ENCODE measurements around the gene MTHFR.

- TF ChIP-seq CTCF (IDR thresholded peaks at IDR 0.05; ENCODE audit: insufficient read depth, low read length) (no peak), REST (IDR thresholded peaks at IDR 0.05; ENCODE audit: insufficient replicate concordance, low read depth) (no peak), POLR2AphosphoS5 (IDR thresholded peaks at IDR 0.05; ENCODE audit: low read depth) (no peak), SPI1 (IDR thresholded peaks at IDR 0.05; ENCODE audit: borderline replicate concordance, low read depth) (no peak), GABPA (IDR thresholded peaks at IDR 0.05; ENCODE audit: low read depth) (no peak)
Observed at GRCh38 chr1:11836955-11837766, 31.4 kb upstream of the MTHFR start.

All from HL-60 (cell line).